HEK293 (cell line): Measurements from ENCODE around the gene GCK.

Experiments used
- CTCF ChIA-PET: fragments of 350-600 bp; formaldehyde crosslinking; extraction: SDS; loops from one replicate; lab custom pipeline; 2021; ENCODE audit warnings: antibody characterized with exemption; lab: Yijun Ruan, JAX
- POLR2A ChIA-PET: fragments of 300-600 bp; formaldehyde crosslinking; extraction: SDS; loops from one replicate; lab custom pipeline; 2020; ENCODE audit warnings: antibody characterized with exemption, inconsistent platforms; lab: Yijun Ruan, JAX
- H3K27ac ChIP-seq: fragments of 200-500 bp; sonication (Bioruptor generic); 2 replicates; pipeline ENCODE4 v1.5.1; 2014; ENCODE audit warnings: low read depth, low read length, control low read depth, inconsistent platforms; ENCODE audit errors: extremely low read depth
- H3K36me3 ChIP-seq, 2 experiments: fragments of 200-500 bp in 1 of 2; sonication (Bioruptor generic) in 1 of 2; 1 replicate in 1 of 2; 2 replicates in 1 of 2; pipeline ENCODE4 v1.5.1; 2014 to 2017; ENCODE audit warnings: inconsistent platforms in 2 of 2, low read length in 2 of 2; ENCODE audit not compliant: control insufficient read depth in 2 of 2, insufficient read depth in 1 of 2
- H3K4me1 ChIP-seq: fragments of 200-500 bp; sonication (Bioruptor generic); 2 replicates; pipeline ENCODE4 v1.5.1; 2014; ENCODE audit warnings: mild to moderate bottlenecking, low read length, inconsistent platforms; ENCODE audit not compliant: control insufficient read depth, insufficient read depth
- H3K4me3 ChIP-seq: 2 replicates; pipeline ENCODE4 v1.5.1; 2011; ENCODE audit warnings: low read depth, mild to moderate bottlenecking, control low read depth, low read length, moderate library complexity
- H3K9me3 ChIP-seq: fragments of 200-500 bp; sonication (Bioruptor generic); 2 replicates; pipeline ENCODE4 v1.5.1; 2014; ENCODE audit warnings: low read depth, low read length, inconsistent platforms; ENCODE audit not compliant: control insufficient read depth, insufficient read depth
- AEBP2 ChIP-seq: fragments of 450-650 bp; formaldehyde crosslinking; IDR thresholded peaks from 2 replicates; pipeline ENCODE4 v1.5.1; 2016; ENCODE audit warnings: missing biosample characterization, missing genetic modification characterization, borderline replicate concordance
- GLI4 ChIP-seq: fragments of 450-650 bp; formaldehyde crosslinking; IDR thresholded peaks from 2 replicates; pipeline ENCODE4 v1.5.1; 2016; ENCODE audit warnings: missing biosample characterization, missing genetic modification characterization
- HIC1 ChIP-seq: fragments of 450-650 bp; formaldehyde crosslinking; IDR thresholded peaks from 2 replicates; pipeline ENCODE4 v1.5.1; 2016; ENCODE audit warnings: missing biosample characterization, missing genetic modification characterization
- KLF16 ChIP-seq: fragments of 450-650 bp; formaldehyde crosslinking; IDR thresholded peaks from 2 replicates; pipeline ENCODE4 v1.5.1; 2017; ENCODE audit warnings: missing biosample characterization, missing genetic modification characterization
- KLF8 ChIP-seq: fragments of 450-650 bp; formaldehyde crosslinking; IDR thresholded peaks from 2 replicates; pipeline ENCODE4 v1.5.1; 2016; ENCODE audit warnings: missing biosample characterization, missing genetic modification characterization
- KLF9 ChIP-seq: fragments of 450-650 bp; formaldehyde crosslinking; IDR thresholded peaks from 2 replicates; pipeline ENCODE4 v1.5.1; 2016; ENCODE audit warnings: missing biosample characterization, missing genetic modification characterization, low read depth
- PRDM2 ChIP-seq: fragments of 450-650 bp; formaldehyde crosslinking; IDR thresholded peaks from 2 replicates; pipeline ENCODE4 v1.5.1; 2016; ENCODE audit warnings: missing biosample characterization, missing genetic modification characterization, borderline replicate concordance
- ZBTB10 ChIP-seq: fragments of 450-650 bp; formaldehyde crosslinking; IDR thresholded peaks from 2 replicates; pipeline ENCODE4 v1.5.1; 2016; ENCODE audit warnings: missing biosample characterization, missing genetic modification characterization
- ZBTB6 ChIP-seq: fragments of 450-650 bp; formaldehyde crosslinking; IDR thresholded peaks from 2 replicates; pipeline ENCODE4 v1.5.1; 2017; ENCODE audit warnings: missing biosample characterization, missing genetic modification characterization
- ZFHX2 ChIP-seq: fragments of 450-650 bp; formaldehyde crosslinking; conservative IDR thresholded peaks from 2 replicates; pipeline ENCODE4 v1.5.1; 2016; ENCODE audit warnings: missing biosample characterization, missing genetic modification characterization
- ZNF148 ChIP-seq: fragments of 450-650 bp; formaldehyde crosslinking; IDR thresholded peaks from 2 replicates; pipeline ENCODE4 v1.5.0; 2017; ENCODE audit warnings: missing biosample characterization, missing genetic modification characterization, borderline replicate concordance
- ZNF426 ChIP-seq: fragments of 450-650 bp; formaldehyde crosslinking; IDR thresholded peaks from 2 replicates; pipeline ENCODE4 v1.5.1; 2017; ENCODE audit warnings: missing biosample characterization, missing genetic modification characterization, mild to moderate bottlenecking, inconsistent platforms, moderate library complexity
- ZNF473 ChIP-seq: fragments of 450-650 bp; formaldehyde crosslinking; IDR thresholded peaks from 2 replicates; pipeline ENCODE4 v1.5.1; 2017; ENCODE audit warnings: missing biosample characterization, missing genetic modification characterization
- ZNF488 ChIP-seq: fragments of 450-650 bp; formaldehyde crosslinking; IDR thresholded peaks from 2 replicates; pipeline ENCODE4 v1.5.1; 2016; ENCODE audit warnings: missing biosample characterization, missing genetic modification characterization
- ZNF514 ChIP-seq: fragments of 450-650 bp; formaldehyde crosslinking; IDR thresholded peaks from 2 replicates; pipeline ENCODE4 v1.5.1; 2016; ENCODE audit warnings: missing biosample characterization, missing genetic modification characterization
- ZNF791 ChIP-seq: fragments of 450-650 bp; formaldehyde crosslinking; IDR thresholded peaks from 2 replicates; pipeline ENCODE4 v1.5.1; 2016; ENCODE audit warnings: missing biosample characterization, missing genetic modification characterization

GCK gene

GRCh38 chr7:44227911-44228310, 38.7 kb upstream of the GCK start:
- Histone ChIP-seq H3K9me3 (no peaks in the 10 kb centered on the region), H3K36me3 (no peaks in the 10 kb centered on the region), H3K4me1 (no peaks in the 10 kb centered on the region; the same call in 1 of the 2 replicates), H3K4me3 (no peak overlapping the region), H3K27ac (no peak overlapping the region)
- ChIA-PET POLR2A (no interaction called here), CTCF (interaction anchor here (0.8 to 1.3 kb wide), 3 partner anchors 13 to 58 kb away, joined by 3 to 4 read pairs (median 3); no protein-coding TSS in a partner anchor)
- TF ChIP-seq HIC1 (tag by site-specific recombination), result no peak
- TF ChIP-seq ZNF426 (tag by site-specific recombination), result no peak
- no peak for TF ChIP-seq KLF16
- TF ChIP-seq PRDM2, result no peak
- peak; percentile 72 for TF ChIP-seq ZBTB10 (tag by site-specific recombination)
- TF ChIP-seq ZNF514 (tag by site-specific recombination), result no peak
- no peak for TF ChIP-seq AEBP2 (tag by site-specific recombination)

GRCh38 chr7:44226396-44226753, 37.1 kb upstream of the GCK start:
- H3K4me1 ChIP-seq, result no peaks in the 10 kb centered on the region; the same call in 1 of the 2 replicates
- ChIA-PET CTCF (no interaction called here), POLR2A (no interaction called here)
- no peaks in the 10 kb centered on the region for H3K9me3 ChIP-seq
- no peak overlapping the region for H3K27ac ChIP-seq
- no peaks in the 10 kb centered on the region for H3K36me3 ChIP-seq
- H3K4me3 ChIP-seq, result no peak overlapping the region
- TF ChIP-seq ZFHX2 (no peak), ZNF473 (tag by site-specific recombination) (no peak), ZNF791 (tag by site-specific recombination) (no peak), ZNF488 (no peak), ZBTB6 (tag by site-specific recombination) (no peak), KLF8 (tag by site-specific recombination) (no peak), ZNF148 (tag by site-specific recombination) (no peak), KLF9 (tag by site-specific recombination) (no peak), GLI4 (no peak)
